Measurements from ENCODE around the gene DLG5. TPM values are rescaled to one million over a fixed set of nuclear protein-coding genes. Genes with fewer than 3 reads are reported as not detected.

The DLG5 gene, protein sequence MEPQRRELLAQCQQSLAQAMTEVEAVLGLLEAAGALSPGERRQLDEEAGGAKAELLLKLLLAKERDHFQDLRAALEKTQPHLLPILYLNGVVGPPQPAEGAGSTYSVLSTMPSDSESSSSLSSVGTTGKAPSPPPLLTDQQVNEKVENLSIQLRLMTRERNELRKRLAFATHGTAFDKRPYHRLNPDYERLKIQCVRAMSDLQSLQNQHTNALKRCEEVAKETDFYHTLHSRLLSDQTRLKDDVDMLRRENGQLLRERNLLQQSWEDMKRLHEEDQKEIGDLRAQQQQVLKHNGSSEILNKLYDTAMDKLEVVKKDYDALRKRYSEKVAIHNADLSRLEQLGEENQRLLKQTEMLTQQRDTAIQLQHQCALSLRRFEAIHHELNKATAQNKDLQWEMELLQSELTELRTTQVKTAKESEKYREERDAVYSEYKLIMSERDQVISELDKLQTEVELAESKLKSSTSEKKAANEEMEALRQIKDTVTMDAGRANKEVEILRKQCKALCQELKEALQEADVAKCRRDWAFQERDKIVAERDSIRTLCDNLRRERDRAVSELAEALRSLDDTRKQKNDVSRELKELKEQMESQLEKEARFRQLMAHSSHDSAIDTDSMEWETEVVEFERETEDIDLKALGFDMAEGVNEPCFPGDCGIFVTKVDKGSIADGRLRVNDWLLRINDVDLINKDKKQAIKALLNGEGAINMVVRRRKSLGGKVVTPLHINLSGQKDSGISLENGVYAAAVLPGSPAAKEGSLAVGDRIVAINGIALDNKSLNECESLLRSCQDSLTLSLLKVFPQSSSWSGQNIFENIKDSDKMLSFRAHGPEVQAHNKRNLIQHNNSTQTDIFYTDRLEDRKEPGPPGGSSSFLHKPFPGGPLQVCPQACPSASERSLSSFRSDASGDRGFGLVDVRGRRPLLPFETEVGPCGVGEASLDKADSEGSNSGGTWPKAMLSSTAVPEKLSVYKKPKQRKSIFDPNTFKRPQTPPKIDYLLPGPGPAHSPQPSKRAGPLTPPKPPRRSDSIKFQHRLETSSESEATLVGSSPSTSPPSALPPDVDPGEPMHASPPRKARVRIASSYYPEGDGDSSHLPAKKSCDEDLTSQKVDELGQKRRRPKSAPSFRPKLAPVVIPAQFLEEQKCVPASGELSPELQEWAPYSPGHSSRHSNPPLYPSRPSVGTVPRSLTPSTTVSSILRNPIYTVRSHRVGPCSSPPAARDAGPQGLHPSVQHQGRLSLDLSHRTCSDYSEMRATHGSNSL (N-terminal part only)
- 25.0 and 34.0 TPM in 2 replicates for total RNA-seq

DNA sequence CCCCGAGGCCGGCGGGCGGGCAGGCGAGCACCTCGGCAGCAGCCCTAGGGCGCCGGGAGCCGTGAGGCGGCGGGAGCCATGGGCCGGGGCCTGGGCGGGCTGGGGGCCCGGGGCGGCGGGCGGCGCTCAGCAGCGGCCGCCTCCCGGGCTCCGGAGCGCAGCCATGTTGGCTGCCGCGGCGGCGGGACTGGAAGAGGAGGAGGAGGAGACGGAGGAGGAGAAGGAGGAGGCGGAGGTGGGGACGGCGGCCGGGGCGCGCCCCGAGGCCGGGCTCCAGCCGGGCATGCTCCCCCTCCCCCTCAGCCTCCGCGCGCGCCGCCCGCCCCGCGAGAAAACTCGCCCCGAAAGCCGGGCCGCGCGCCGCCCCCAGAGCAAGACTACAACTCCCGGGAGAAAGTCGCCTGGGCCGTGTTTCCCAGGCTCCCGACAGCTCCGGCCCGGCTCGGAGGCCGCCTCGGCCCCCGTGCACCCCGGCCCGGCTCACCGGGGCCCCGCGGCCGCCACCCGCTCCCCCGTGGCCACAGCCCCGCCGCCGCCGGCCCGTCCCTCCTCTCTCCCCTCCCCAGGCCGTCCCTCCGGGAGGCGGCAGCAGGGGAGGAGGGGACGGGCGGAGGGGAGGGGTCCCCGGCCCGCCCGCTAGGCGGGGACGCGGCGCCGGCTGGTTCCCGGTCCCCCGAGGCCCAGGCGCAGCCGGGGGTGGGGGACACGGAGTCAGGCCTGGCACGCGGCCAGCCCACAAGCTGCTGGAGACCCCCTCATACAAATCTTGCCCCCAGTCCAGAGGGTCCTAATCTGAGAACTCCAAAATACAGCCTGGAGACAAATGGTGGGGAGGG lies at the start of gene DLG5:
Gene DLG5 (minus strand): TSS at position 190 of the 836 bp plus-strand sequence. CDS start 235 bp downstream, outside the sequence.

Small RNAs within 50 kb of the gene (small RNA-seq; reads per million reads assigned to genes)
- gene RF00017 (not detected), gene RN7SL284P (not detected), gene RNU6-1266P (0.11 reads per million)

Other genes with a start within 250 kb of the DLG5 start
- 18.7 and 27.4 TPM in 2 replicates for gene POLR3A, start 102.8 kb upstream of the DLG5 start, total RNA-seq
- 1,226 and 2,735 TPM in 2 replicates for gene RPS24, start 107.1 kb upstream of the DLG5 start, total RNA-seq